Mesenchymal stem cell (in vitro differentiated cells and primary cell): ENCODE data around the gene RPS6KB1.
"Not testable (repeated sequence)": the region's sequence is repeated elsewhere in the genome, so short reads cannot be mapped to it uniquely, and the experiment has no call there.

Source experiments
- DNase-seq: peaks from one replicate; pipeline ENCODE4 v3.0.0-alpha.2; 2013
- H2AFZ ChIP-seq: one replicate; pipeline ENCODE4 v1.6.1; 2013; ENCODE audit warnings: low read depth, mild to moderate bottlenecking, control low read depth, inconsistent platforms, low read length, moderate library complexity
- H2AK5ac ChIP-seq: 2 replicates; pipeline ENCODE4 v1.6.1; 2013; ENCODE audit warnings: low read length, moderate library complexity, mild to moderate bottlenecking, inconsistent platforms; ENCODE audit not compliant: severe bottlenecking
- H2BK120ac ChIP-seq: one replicate; pipeline ENCODE4 v1.6.1; 2013; ENCODE audit warnings: low read depth, mild to moderate bottlenecking, inconsistent platforms, low read length, moderate library complexity
- H2BK12ac ChIP-seq, 2 experiments: one replicate each; pipeline ENCODE4 v1.6.1; 2013; ENCODE audit warnings: inconsistent platforms in 2 of 2, low read length in 2 of 2, mild to moderate bottlenecking in 2 of 2, moderate library complexity in 2 of 2, control low read depth in 1 of 2
- H2BK15ac ChIP-seq: one replicate; pipeline ENCODE4 v1.6.1; 2013; ENCODE audit warnings: mild to moderate bottlenecking, low read depth, inconsistent platforms; ENCODE audit not compliant: poor library complexity, severe bottlenecking
- H2BK5ac ChIP-seq: 2 replicates; pipeline ENCODE4 v1.6.1; 2013; ENCODE audit warnings: low read depth, mild to moderate bottlenecking, low read length, control low read depth, inconsistent platforms; ENCODE audit not compliant: poor library complexity, severe bottlenecking
- H3K14ac ChIP-seq, 2 experiments: one replicate each; pipeline ENCODE4 v1.6.1; 2013; ENCODE audit warnings: inconsistent platforms in 2 of 2, low read length in 2 of 2, control low read depth in 1 of 2, mild to moderate bottlenecking in 1 of 2, moderate library complexity in 1 of 2
- H3K18ac ChIP-seq, 2 experiments: one replicate each; pipeline ENCODE4 v1.6.1; 2013; ENCODE audit warnings: inconsistent platforms in 2 of 2, low read length in 2 of 2, control low read depth in 1 of 2, low read depth in 1 of 2, mild to moderate bottlenecking in 1 of 2
- H3K23ac ChIP-seq, 2 experiments: one replicate each; pipeline ENCODE4 v1.6.1; 2013; ENCODE audit warnings: inconsistent platforms in 2 of 2, low read length in 2 of 2, mild to moderate bottlenecking in 2 of 2, moderate library complexity in 2 of 2, control low read depth in 1 of 2
- H3K27ac ChIP-seq: 2 replicates; pipeline ENCODE4 v1.5.1; 2013; ENCODE audit warnings: mild to moderate bottlenecking, moderate library complexity, low read length, control low read depth, inconsistent platforms; ENCODE audit not compliant: poor library complexity, severe bottlenecking
- H3K27me3 ChIP-seq, 2 experiments: 2 replicates each; pipeline versions ENCODE4 v1.6.1 to v1.7.0; 2013; ENCODE audit warnings: low read length in 2 of 2, mild to moderate bottlenecking in 2 of 2, moderate library complexity in 2 of 2, control low read depth in 1 of 2, inconsistent platforms in 1 of 2; ENCODE audit not compliant: control insufficient read depth in 1 of 2, insufficient read depth in 1 of 2
- H3K36me3 ChIP-seq, 2 experiments: 2 replicates each; pipeline versions ENCODE4 v1.6.1 to v1.7.0; 2013; ENCODE audit warnings: low read length in 2 of 2, control low read depth in 1 of 2, inconsistent platforms in 1 of 2, low read depth in 1 of 2, mild to moderate bottlenecking in 1 of 2; ENCODE audit not compliant: insufficient read depth in 2 of 2, control insufficient read depth in 1 of 2
- H3K4ac ChIP-seq, 2 experiments: one replicate each; pipeline ENCODE4 v1.6.1; 2013; ENCODE audit warnings: inconsistent platforms in 2 of 2, low read length in 2 of 2, mild to moderate bottlenecking in 2 of 2, moderate library complexity in 2 of 2, control low read depth in 1 of 2, low read depth in 1 of 2
- H3K4me1 ChIP-seq: 2 replicates; pipeline ENCODE4 v1.6.1; 2013; ENCODE audit warnings: low read depth, low read length, control low read depth; ENCODE audit not compliant: control insufficient read depth, insufficient read depth
- H3K4me2 ChIP-seq: 2 replicates; pipeline ENCODE4 v1.6.1; 2013; ENCODE audit warnings: low read length, mild to moderate bottlenecking, inconsistent platforms; ENCODE audit not compliant: poor library complexity, severe bottlenecking
- H3K4me3 ChIP-seq, 2 experiments: 2 replicates each; pipeline versions ENCODE4 v1.5.1 to v1.7.0; 2013; ENCODE audit warnings: low read length in 2 of 2, mild to moderate bottlenecking in 2 of 2, control low read depth in 1 of 2, low read depth in 1 of 2; ENCODE audit not compliant: insufficient read depth in 1 of 2
- H3K79me1 ChIP-seq: replicated peaks from 2 replicates; pipeline ENCODE4 v1.6.1; 2013; ENCODE audit warnings: mild to moderate bottlenecking, control low read depth, low read length, inconsistent platforms; ENCODE audit not compliant: poor library complexity, severe bottlenecking
- H3K9ac ChIP-seq: 2 replicates; pipeline ENCODE4 v1.7.0; 2013; ENCODE audit warnings: mild to moderate bottlenecking, low read length, moderate library complexity
- H3K9me3 ChIP-seq: 2 replicates; pipeline ENCODE4 v1.7.0; 2013; ENCODE audit warnings: mild to moderate bottlenecking, low read length; ENCODE audit not compliant: control insufficient read depth
- H4K8ac ChIP-seq: one replicate; pipeline ENCODE4 v1.6.1; 2013; ENCODE audit warnings: inconsistent platforms, mild to moderate bottlenecking, low read length, moderate library complexity
- H4K91ac ChIP-seq: one replicate; pipeline ENCODE4 v1.6.1; 2013; ENCODE audit warnings: mild to moderate bottlenecking, low read length, inconsistent platforms
- WGBS: methylation state at CpG from one replicate; pipeline ENCODE4 v1.1.7; 2013; ENCODE audit warnings: mixed read lengths; 5-methylcytosine and 5-hydroxymethylcytosine counted together

Gene RPS6KB1

DNA sequence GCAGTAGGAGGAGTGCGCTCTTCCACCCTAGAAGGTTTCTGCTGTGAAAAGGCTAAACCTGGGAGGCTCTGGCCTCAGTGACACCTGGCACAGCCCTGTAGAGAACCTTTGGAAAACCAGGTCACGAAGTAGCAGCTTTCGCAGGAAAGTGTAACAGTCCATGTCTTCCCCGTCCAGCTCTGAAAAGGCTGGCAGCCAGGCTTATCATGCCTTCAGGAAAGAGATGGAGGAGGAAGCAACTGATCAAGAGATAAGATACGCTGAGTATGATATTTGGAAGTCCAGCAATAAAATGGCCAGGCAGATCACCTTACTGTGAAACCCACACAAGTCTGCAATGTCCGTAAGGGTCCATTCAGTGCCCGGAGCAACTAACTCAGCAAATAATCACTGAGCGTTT, 22.4 kb upstream of the RPS6KB1 start:
- no peak overlapping the region for H2BK15ac ChIP-seq
- no peak overlapping the region for H2AFZ ChIP-seq
- no peak overlapping the region for H3K4me2 ChIP-seq
- H2AK5ac ChIP-seq = no peak overlapping the region
- no peak overlapping the region for H3K18ac ChIP-seq
- no peak overlapping the region for H3K4me3 ChIP-seq
- H3K9me3 ChIP-seq = no peaks in the 10 kb centered on the region
- WGBS = 90% methylated on average over 8 of the region's 8 CpGs
- no peak overlapping the region for H3K27ac ChIP-seq
- peaks cover 5 to 7% of the 10 kb centered on the region in 2 experiments for H3K36me3 ChIP-seq
- no peaks in the 10 kb centered on the region for H3K4me1 ChIP-seq
- DNase-seq = no peak
- no peak overlapping the region for H3K14ac ChIP-seq
- H3K79me1 ChIP-seq = no peaks in the 10 kb centered on the region
- H2BK5ac ChIP-seq = no peak overlapping the region
- H3K23ac ChIP-seq = no peak overlapping the region
- no peaks in the 10 kb centered on the region for H3K27me3 ChIP-seq
- no peak overlapping the region for H4K8ac ChIP-seq
- H3K4ac ChIP-seq = no peak overlapping the region
- H2BK120ac ChIP-seq = no peak overlapping the region
- peak overlapping the region; percentile 50 for H4K91ac ChIP-seq
- no peak overlapping the region for H3K9ac ChIP-seq
- H2BK12ac ChIP-seq = peak overlapping the region in 1 of 2 experiments; percentile 54

DNA sequence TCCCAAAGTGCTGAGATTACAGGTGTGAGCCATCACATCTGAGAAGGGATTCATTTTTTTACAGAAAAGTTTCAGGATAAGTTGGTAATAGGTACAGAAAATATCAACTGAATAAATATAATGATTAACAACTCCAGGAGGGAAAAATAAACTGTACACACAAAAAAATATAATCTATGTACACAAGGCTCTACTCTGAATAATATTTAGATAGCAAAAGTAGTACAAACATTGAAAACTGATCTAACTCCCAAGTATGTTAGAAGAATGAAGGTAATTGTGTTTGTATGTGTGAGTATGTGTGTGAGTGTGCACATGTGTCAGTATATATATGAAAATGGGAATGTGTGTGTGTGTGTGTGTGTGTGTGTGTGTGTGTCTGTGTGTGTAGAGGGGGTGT, 20.6 kb upstream of the RPS6KB1 start:
- no peak overlapping the region for H2BK5ac ChIP-seq
- no peaks in the 10 kb centered on the region for H3K27me3 ChIP-seq
- H2BK12ac ChIP-seq = no peak overlapping the region
- H3K23ac ChIP-seq = no peak overlapping the region
- H3K9ac ChIP-seq = no peak overlapping the region
- no peaks in the 10 kb centered on the region for H3K9me3 ChIP-seq
- H3K79me1 ChIP-seq = peaks cover 5% of the 10 kb centered on the region
- peaks cover 7 to 15% of the 10 kb centered on the region in 2 experiments for H3K36me3 ChIP-seq
- H3K4ac ChIP-seq = no peak overlapping the region
- H2AFZ ChIP-seq = no peak overlapping the region
- H3K27ac ChIP-seq = no peak overlapping the region
- H3K4me2 ChIP-seq = no peak overlapping the region
- H3K4me1 ChIP-seq = no peaks in the 10 kb centered on the region
- no peak overlapping the region for H2BK120ac ChIP-seq
- H2BK15ac ChIP-seq = no peak overlapping the region
- H2AK5ac ChIP-seq = no peak overlapping the region
- DNase-seq = no peak
- H3K18ac ChIP-seq = no peak overlapping the region
- H3K14ac ChIP-seq = no peak overlapping the region
- no peak overlapping the region for H3K4me3 ChIP-seq
- H4K8ac ChIP-seq = no peak overlapping the region
- no peak overlapping the region for H4K91ac ChIP-seq

DNA sequence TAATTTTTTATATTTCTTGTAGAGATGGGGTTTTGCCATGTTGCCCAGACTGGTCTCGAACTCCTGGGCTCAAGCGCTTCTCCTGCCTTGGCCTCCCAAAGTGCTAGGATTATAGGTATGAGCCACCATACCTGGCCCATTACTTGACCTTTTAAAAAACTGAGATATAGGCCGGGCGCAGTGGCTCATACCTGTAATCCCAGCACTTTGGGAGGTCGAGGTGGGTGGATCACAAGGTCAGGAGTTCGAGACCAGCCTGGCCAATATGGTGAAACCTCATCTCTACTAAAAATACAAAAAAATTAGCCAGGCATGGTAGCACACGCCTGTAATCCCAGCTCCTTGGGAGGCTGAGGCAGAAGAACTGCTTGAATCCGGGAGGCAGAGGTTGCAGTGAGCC, 19.5 kb upstream of the RPS6KB1 start:
- not testable (repeated sequence) for H3K27ac ChIP-seq, H2BK5ac ChIP-seq, H3K4me1 ChIP-seq, H3K79me1 ChIP-seq, H3K4me2 ChIP-seq, H3K9ac ChIP-seq, H2BK12ac ChIP-seq, H3K27me3 ChIP-seq, H4K8ac ChIP-seq, DNase-seq, H3K4ac ChIP-seq, H2BK120ac ChIP-seq, H3K4me3 ChIP-seq, H3K14ac ChIP-seq, H2AFZ ChIP-seq, H2AK5ac ChIP-seq, H3K18ac ChIP-seq, H2BK15ac ChIP-seq, H4K91ac ChIP-seq, H3K23ac ChIP-seq, H3K9me3 ChIP-seq
- H3K36me3 ChIP-seq = peaks cover 12 to 16% of the 10 kb centered on the region in 2 experiments
- 95% methylated on average over 8 of the region's 8 CpGs for WGBS

DNA sequence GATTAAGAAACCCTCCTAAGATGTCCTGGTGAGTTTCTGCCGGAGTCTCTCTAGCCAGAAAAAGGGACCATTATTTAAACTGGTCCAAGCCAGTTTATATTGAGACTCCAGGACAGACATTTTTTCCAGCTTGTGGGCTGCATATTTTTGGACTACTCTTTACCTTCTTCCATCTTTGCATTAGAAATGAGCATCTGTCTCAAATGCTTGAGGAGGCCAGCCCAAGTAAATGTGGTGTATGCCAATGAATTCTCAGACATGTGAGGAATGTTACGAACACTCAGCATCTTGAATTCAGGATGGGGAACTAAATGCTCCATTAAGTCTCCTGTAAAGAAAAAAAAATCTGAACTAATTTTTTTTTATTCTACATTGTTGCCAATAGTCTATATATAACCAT, 18.5 kb upstream of the RPS6KB1 start:
- WGBS = 100% methylated on average over 1 of the region's 2 CpGs

More for the DNA sequence above, 18.5 kb upstream of the RPS6KB1 start:
- Histone ChIP-seq H4K91ac (no peak overlapping the region), H2BK120ac (no peak overlapping the region), H2BK15ac (no peak overlapping the region), H3K18ac (no peak overlapping the region), H2BK5ac (no peak overlapping the region), H3K79me1 (peaks cover 5% of the 10 kb centered on the region), H3K14ac (no peak overlapping the region), H3K4me3 (no peak overlapping the region), H3K23ac (no peak overlapping the region), H2BK12ac (no peak overlapping the region), H4K8ac (no peak overlapping the region), H3K4ac (no peak overlapping the region), H3K36me3 (peaks cover 12 to 16% of the 10 kb centered on the region in 2 experiments), H3K27ac (no peak overlapping the region), H3K9ac (no peak overlapping the region), H3K4me2 (no peak overlapping the region), H3K9me3 (no peaks in the 10 kb centered on the region), H2AFZ (no peak overlapping the region), H3K4me1 (no peaks in the 10 kb centered on the region), H3K27me3 (no peaks in the 10 kb centered on the region), H2AK5ac (no peak overlapping the region)
- DNase-seq = no peak
